K562 (cell line): ENCODE measurements around the gene CMTM1. TPM values are rescaled to one million over a fixed set of nuclear protein-coding genes. Genes with fewer than 3 reads are reported as not detected.

Experiments used
- ARHGAP35 ChIP-seq: fragments of 450-650 bp; IDR thresholded peaks from 2 replicates; pipeline ENCODE4 v1.6.1; 2018; ENCODE audit not compliant: partially characterized antibody
- CBX1 ChIP-seq: sonication (generic); IDR thresholded peaks from 2 replicates; pipeline ENCODE4 v1.6.1; 2016; ENCODE audit warnings: antibody characterized with exemption, low read depth, mild to moderate bottlenecking
- HDAC1 ChIP-seq, 2 experiments: fragments of 450-650 bp; IDR thresholded peaks; 2 replicates each; pipeline ENCODE4 v1.6.1; 2016 to 2017; ENCODE audit warnings: inconsistent platforms in 1 of 2, mild to moderate bottlenecking in 1 of 2, moderate library complexity in 1 of 2
- ILF3 ChIP-seq: fragments of 450-650 bp; IDR thresholded peaks from 2 replicates; pipeline ENCODE4 v1.6.1; 2018; ENCODE audit warnings: antibody characterized with exemption, mild to moderate bottlenecking, moderate library complexity, borderline replicate concordance
- JUNB ChIP-seq: fragments of 450-650 bp; formaldehyde crosslinking; conservative IDR thresholded peaks from 2 replicates; pipeline ENCODE4 v1.4.0; 2020; ENCODE audit warnings: mild to moderate bottlenecking
- JUND ChIP-seq, 2 experiments: IDR thresholded peaks; 2 replicates in 1 of 2; 3 replicates in 1 of 2; pipeline ENCODE4 v1.6.1; 2011; ENCODE audit warnings: borderline replicate concordance in 2 of 2, low read depth in 2 of 2, low read length in 2 of 2, improper control_type of control experiment in 1 of 2, missing biosample characterization in 1 of 2, missing genetic modification characterization in 1 of 2, missing genetic modification reagents in 1 of 2
- LEF1 ChIP-seq: fragments of 450-650 bp; IDR thresholded peaks from 2 replicates; pipeline ENCODE4 v1.6.1; 2016; ENCODE audit warnings: mild to moderate bottlenecking
- MAFK ChIP-seq: IDR thresholded peaks from 2 replicates; pipeline ENCODE4 v1.6.1; 2011; ENCODE audit warnings: low read length, improper control_type of control experiment
- MCM7 ChIP-seq, 2 experiments: fragments of 450-650 bp; IDR thresholded peaks; 2 replicates each; pipeline ENCODE4 v1.6.1; 2016 to 2018
- NFRKB ChIP-seq: fragments of 450-650 bp; IDR thresholded peaks from 2 replicates; pipeline ENCODE4 v1.6.1; 2016; ENCODE audit warnings: low read depth
- SIN3A ChIP-seq, 2 experiments: fragments of 150-350 bp in 1 of 2; IDR thresholded peaks; 2 replicates each; pipeline ENCODE4 v1.6.1; 2011 to 2016; ENCODE audit warnings: borderline replicate concordance in 2 of 2, low read depth in 2 of 2, low read length in 2 of 2, mild to moderate bottlenecking in 2 of 2, moderate library complexity in 2 of 2; ENCODE audit not compliant: control insufficient read depth in 1 of 2
- SMARCA4 ChIP-seq: fragments of 450-650 bp; IDR thresholded peaks from 2 replicates; pipeline ENCODE4 v1.6.1; 2016
- ZC3H11A ChIP-seq: IDR thresholded peaks from 2 replicates; pipeline ENCODE4 v1.6.1; 2012; ENCODE audit warnings: low read depth, low read length, improper control_type of control experiment
- ZFX ChIP-seq: sonication (generic); formaldehyde crosslinking; IDR thresholded peaks from 2 replicates; pipeline ENCODE4 v1.8.0; 2022; ENCODE audit warnings: mild to moderate bottlenecking, missing genetic modification reagents, moderate library complexity
- ZNF121 ChIP-seq: sonication (generic); formaldehyde crosslinking; conservative IDR thresholded peaks from 2 replicates; pipeline ENCODE4 v1.8.0; 2022; ENCODE audit warnings: missing genetic modification reagents
- ZNF57 ChIP-seq: fragments of 450-650 bp; formaldehyde crosslinking; IDR thresholded peaks from 2 replicates; pipeline ENCODE4 v1.4.0; 2020; ENCODE audit warnings: mild to moderate bottlenecking, moderate library complexity
- polyA plus RNA-seq, 8 experiments: library from polyadenylated mRNA; depleted of rRNA in 4 of 8; stranded (reverse) in 5 of 8; unstranded in 3 of 8; fragments of >200 nt; fragmentation: Nextera tagmentation in 2 of 8; fragmentation: Illumina TruSeq in 1 of 8; extraction: Ambion mirVana in 2 of 8; extraction: Trizol in 1 of 8; gene quantifications; 2 replicates each; pipeline versions ENCODE4 v1.2.1 to v1.2.3, GENCODE V29; 2011 to 2014; ENCODE audit warnings: inconsistent platforms in 1 of 8, missing spikeins in 1 of 8
- total RNA-seq, 7 experiments: library from RNA; depleted of rRNA in 6 of 7; stranded (reverse); fragments of >200 nt in 6 of 7; fragmentation: Illumina TruSeq in 2 of 7; extraction: Trizol in 2 of 7; gene quantifications; 2 replicates each; pipeline versions ENCODE4 v1.2.1 to v1.2.3, GENCODE V29; 2011 to 2021; ENCODE audit warnings: low replicate concordance in 1 of 7
- TF ChIP-seq, protein P1 (sequence below), 2 experiments: fragments of 150-350 bp in 1 of 2; IDR thresholded peaks; 2 replicates each; pipeline ENCODE4 v1.6.1; 2012 to 2016; ENCODE audit warnings: low read depth in 2 of 2, low read length in 2 of 2, mild to moderate bottlenecking in 1 of 2, moderate library complexity in 1 of 2
- TF ChIP-seq, protein P2 (sequence below): fragments of 450-650 bp; IDR thresholded peaks from 2 replicates; pipeline ENCODE4 v1.6.1; 2016
- TF ChIP-seq, protein P3 (sequence below), 2 experiments: fragments of 450-650 bp; IDR thresholded peaks; 2 replicates each; pipeline ENCODE4 v1.6.1; 2016
- TF ChIP-seq, protein P4 (sequence below): fragments of 450-650 bp; conservative IDR thresholded peaks from 2 replicates; pipeline ENCODE4 v1.6.1; 2016; ENCODE audit warnings: missing genetic modification characterization, low read depth, mild to moderate bottlenecking, missing compliant biosample characterization, moderate library complexity

The CMTM1 gene
- total and polyA plus RNA-seq, 9 of the 15 experiments (the other 6 are each of a cell fraction or from before 2014, with no cell fraction given) = 0.25 to 2.6 (median 1.1) TPM; not detected in 2

DNA sequence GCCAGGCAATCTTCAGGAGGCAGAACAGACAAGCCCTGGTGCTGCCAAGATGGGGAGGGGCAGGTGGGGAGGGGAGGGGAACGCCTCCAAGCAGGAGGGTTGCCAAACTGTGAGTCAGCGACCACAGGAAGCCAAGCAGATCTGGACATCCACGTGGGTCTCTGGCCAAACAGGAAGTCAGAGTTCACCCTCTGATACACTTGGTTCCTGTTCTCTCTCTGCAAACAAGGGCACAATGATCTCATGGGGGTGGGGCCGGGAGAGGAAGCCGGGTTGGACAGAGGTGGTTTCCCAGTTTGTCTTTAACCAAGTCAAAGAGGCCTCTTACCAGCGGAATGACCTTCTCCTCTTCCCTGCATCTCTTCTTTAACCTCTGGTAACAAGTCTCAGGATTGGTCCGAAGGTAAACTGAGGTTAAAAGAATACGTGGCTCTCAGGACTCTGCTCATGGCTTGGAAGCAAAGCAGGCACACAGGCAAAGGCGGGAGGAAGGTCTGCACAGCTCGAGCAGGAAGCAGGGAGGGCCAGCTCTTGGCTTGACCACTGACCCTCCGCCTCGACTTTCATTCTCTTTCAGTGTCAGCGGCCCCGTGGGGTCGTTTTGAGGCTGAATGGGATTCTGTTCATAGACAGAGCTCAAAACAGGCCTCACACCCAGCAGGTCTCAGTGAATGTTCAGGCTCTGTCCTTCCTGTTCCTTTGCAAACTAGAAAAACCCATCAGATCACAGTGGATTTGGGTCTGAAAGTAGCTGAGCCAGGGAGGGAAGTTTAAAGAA is 49.2 kb upstream of the CMTM1 start (continued):
- TF ChIP-seq, protein P1, sequence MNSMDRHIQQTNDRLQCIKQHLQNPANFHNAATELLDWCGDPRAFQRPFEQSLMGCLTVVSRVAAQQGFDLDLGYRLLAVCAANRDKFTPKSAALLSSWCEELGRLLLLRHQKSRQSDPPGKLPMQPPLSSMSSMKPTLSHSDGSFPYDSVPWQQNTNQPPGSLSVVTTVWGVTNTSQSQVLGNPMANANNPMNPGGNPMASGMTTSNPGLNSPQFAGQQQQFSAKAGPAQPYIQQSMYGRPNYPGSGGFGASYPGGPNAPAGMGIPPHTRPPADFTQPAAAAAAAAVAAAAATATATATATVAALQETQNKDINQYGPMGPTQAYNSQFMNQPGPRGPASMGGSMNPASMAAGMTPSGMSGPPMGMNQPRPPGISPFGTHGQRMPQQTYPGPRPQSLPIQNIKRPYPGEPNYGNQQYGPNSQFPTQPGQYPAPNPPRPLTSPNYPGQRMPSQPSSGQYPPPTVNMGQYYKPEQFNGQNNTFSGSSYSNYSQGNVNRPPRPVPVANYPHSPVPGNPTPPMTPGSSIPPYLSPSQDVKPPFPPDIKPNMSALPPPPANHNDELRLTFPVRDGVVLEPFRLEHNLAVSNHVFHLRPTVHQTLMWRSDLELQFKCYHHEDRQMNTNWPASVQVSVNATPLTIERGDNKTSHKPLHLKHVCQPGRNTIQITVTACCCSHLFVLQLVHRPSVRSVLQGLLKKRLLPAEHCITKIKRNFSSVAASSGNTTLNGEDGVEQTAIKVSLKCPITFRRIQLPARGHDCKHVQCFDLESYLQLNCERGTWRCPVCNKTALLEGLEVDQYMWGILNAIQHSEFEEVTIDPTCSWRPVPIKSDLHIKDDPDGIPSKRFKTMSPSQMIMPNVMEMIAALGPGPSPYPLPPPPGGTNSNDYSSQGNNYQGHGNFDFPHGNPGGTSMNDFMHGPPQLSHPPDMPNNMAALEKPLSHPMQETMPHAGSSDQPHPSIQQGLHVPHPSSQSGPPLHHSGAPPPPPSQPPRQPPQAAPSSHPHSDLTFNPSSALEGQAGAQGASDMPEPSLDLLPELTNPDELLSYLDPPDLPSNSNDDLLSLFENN (IDR thresholded peaks at IDR 0.05; ENCODE audit: low read depth in 2 of 2, low read length in 2 of 2) = no peak
- no peak for TF ChIP-seq ZC3H11A
- TF ChIP-seq, protein P2, sequence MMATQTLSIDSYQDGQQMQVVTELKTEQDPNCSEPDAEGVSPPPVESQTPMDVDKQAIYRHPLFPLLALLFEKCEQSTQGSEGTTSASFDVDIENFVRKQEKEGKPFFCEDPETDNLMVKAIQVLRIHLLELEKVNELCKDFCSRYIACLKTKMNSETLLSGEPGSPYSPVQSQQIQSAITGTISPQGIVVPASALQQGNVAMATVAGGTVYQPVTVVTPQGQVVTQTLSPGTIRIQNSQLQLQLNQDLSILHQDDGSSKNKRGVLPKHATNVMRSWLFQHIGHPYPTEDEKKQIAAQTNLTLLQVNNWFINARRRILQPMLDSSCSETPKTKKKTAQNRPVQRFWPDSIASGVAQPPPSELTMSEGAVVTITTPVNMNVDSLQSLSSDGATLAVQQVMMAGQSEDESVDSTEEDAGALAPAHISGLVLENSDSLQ = peak; percentile 42
- no peak for TF ChIP-seq MCM7 (IDR thresholded peaks at IDR 0.05)
- no peak for TF ChIP-seq ARHGAP35
- peak; percentile 99 for TF ChIP-seq JUND (IDR thresholded peaks at IDR 0.05; ENCODE audit: borderline replicate concordance, low read depth, low read length)
- TF ChIP-seq JUND (tag; IDR thresholded peaks at IDR 0.05; ENCODE audit: borderline replicate concordance, low read depth, low read length) = peak; percentile 97
- no peak for TF ChIP-seq ILF3
- TF ChIP-seq ZNF121 (CRISPR knock-in tag) = no peak
- TF ChIP-seq CBX1 = no peak
- peak in 1 of 2 experiments; percentile 82; a peak in 2 of 4 replicates for TF ChIP-seq HDAC1 (IDR thresholded peaks at IDR 0.05)
- TF ChIP-seq, protein P3, sequence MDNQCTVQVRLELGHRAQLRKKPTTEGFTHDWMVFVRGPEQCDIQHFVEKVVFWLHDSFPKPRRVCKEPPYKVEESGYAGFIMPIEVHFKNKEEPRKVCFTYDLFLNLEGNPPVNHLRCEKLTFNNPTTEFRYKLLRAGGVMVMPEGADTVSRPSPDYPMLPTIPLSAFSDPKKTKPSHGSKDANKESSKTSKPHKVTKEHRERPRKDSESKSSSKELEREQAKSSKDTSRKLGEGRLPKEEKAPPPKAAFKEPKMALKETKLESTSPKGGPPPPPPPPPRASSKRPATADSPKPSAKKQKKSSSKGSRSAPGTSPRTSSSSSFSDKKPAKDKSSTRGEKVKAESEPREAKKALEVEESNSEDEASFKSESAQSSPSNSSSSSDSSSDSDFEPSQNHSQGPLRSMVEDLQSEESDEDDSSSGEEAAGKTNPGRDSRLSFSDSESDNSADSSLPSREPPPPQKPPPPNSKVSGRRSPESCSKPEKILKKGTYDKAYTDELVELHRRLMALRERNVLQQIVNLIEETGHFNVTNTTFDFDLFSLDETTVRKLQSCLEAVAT (IDR thresholded peaks at IDR 0.05) = peak in 1 of 2 experiments; percentile 79; a peak in 2 of 4 replicates
- no peak for TF ChIP-seq ZNF57
- TF ChIP-seq MAFK = no peak; the same call in 1 of the 2 replicates
- TF ChIP-seq, protein P4, sequence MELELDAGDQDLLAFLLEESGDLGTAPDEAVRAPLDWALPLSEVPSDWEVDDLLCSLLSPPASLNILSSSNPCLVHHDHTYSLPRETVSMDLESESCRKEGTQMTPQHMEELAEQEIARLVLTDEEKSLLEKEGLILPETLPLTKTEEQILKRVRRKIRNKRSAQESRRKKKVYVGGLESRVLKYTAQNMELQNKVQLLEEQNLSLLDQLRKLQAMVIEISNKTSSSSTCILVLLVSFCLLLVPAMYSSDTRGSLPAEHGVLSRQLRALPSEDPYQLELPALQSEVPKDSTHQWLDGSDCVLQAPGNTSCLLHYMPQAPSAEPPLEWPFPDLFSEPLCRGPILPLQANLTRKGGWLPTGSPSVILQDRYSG (tag) = peak; percentile 82; the same call in 1 of the 2 replicates
- TF ChIP-seq NFRKB = peak; percentile 67; the same call in 1 of the 2 replicates
- TF ChIP-seq SMARCA4 = peak; percentile 77
- TF ChIP-seq JUNB (CRISPR knock-in tag) = no peak
- peak; percentile 67 for TF ChIP-seq ZFX (CRISPR knock-in tag)
- peak; percentile 75 for TF ChIP-seq LEF1
- TF ChIP-seq SIN3A (IDR thresholded peaks at IDR 0.05; ENCODE audit: borderline replicate concordance in 2 of 2, control insufficient read depth in 1 of 2, low read depth in 2 of 2, low read length in 2 of 2) = peak; percentile 52 to 78; a peak in 2 of 4 replicates
